Mesodermal cell (in vitro differentiated cells): ENCODE results near the gene AKT3.

Source experiments
- H3K27ac ChIP-seq: 2 replicates; pipeline ENCODE4 v1.7.0; 2013; ENCODE audit warnings: mild to moderate bottlenecking, low read depth, low read length, moderate library complexity; ENCODE audit not compliant: severe bottlenecking
- H3K36me3 ChIP-seq: 2 replicates; pipeline ENCODE4 v1.7.1; 2013; ENCODE audit warnings: mild to moderate bottlenecking, low read length, moderate library complexity; ENCODE audit not compliant: control insufficient read depth, insufficient read depth
- H3K4me1 ChIP-seq: one replicate; pipeline ENCODE4 v1.7.1; 2013; ENCODE audit warnings: mild to moderate bottlenecking, low read length; ENCODE audit not compliant: insufficient read depth, control insufficient read depth, poor library complexity, severe bottlenecking
- H3K4me3 ChIP-seq: 2 replicates; pipeline ENCODE4 v1.7.0; 2013; ENCODE audit warnings: low read length, control low read depth, mild to moderate bottlenecking; ENCODE audit not compliant: insufficient read depth, poor library complexity, severe bottlenecking; ENCODE audit errors: extremely low read depth
- H3K9me3 ChIP-seq: 2 replicates; pipeline ENCODE4 v1.7.1; 2013; ENCODE audit warnings: mild to moderate bottlenecking, low read length, moderate library complexity; ENCODE audit not compliant: control insufficient read depth
- WGBS, 2 experiments: methylation state at CpG; one replicate each; pipeline ENCODE4 v1.1.5; 2013; ENCODE audit warnings: missing lambda C conversion rate in 2 of 2; ENCODE audit not compliant: insufficient coverage in 2 of 2; 5-methylcytosine and 5-hydroxymethylcytosine counted together

The AKT3 gene

DNA sequence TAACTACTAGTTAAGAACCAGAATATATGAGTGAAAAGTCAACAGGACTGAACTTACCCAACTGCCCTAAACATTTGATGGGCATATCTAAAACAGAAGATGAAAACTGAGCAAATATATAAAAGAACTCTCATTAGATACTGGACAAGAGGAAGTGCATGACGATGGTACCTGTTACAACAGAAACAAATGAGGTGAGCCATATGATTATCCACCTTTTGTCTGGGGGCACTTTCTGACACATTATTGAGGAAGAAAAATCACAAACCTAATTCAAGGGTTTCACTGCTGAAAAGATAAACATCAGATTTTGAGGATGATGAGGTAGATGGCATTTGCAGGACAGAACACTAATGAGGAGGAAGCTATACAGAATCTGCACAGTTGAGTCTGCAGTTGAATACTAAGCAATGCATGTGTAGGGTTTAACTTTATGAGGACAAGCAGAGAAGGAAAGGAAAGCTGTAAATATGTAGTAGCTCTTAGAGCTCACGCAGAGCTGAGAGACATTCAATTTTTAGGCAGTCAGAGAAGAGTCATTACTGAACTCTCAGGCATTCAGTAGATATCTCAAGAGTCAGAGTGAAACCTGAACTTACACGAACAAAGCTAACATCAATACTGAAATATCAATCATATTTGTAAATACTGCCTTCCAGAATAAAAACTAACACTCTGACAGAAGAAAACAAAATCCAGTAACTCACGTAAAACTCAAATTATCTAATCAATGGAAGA, 262.1 kb downstream of the AKT3 start:
- Histone ChIP-seq H3K4me3 (no peak overlapping the region), H3K4me1 (no peaks in the 10 kb centered on the region), H3K36me3 (peaks cover 4% of the 10 kb centered on the region), H3K27ac (no peak overlapping the region), H3K9me3 (peaks cover 9% of the 10 kb centered on the region)
- 92 to 93% methylated on average over 2 to 3 of the region's 4 CpGs for WGBS, 2 experiments

DNA sequence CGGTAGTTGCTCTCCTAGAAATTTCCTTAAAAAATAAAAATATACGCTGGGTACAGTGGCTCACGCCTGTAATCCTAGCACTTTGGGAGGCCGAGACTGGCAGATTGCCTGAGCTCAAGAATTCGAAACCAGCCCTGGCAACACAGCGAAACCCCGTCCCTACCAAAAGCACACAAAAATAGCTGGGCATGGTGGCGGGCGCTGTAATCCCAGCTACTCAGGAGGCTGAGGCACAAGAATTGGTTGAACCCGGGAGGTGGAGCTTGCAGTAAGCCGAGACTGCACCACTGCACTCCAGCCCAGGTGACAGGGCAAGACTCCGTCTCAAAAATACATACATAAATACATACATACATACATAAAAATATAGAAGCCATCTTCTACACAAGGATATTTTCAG, 262.8 kb downstream of the AKT3 start:
- peaks cover 13% of the 10 kb centered on the region for H3K9me3 ChIP-seq
- WGBS, 2 experiments, result 92 to 96% methylated on average over 9 of the region's 12 CpGs
- H3K27ac ChIP-seq, result no peak overlapping the region
- peaks cover 4% of the 10 kb centered on the region for H3K36me3 ChIP-seq
- H3K4me3 ChIP-seq, result no peak overlapping the region
- H3K4me1 ChIP-seq, result no peaks in the 10 kb centered on the region

GRCh38 chr1:243585982-243586381, 264.1 kb downstream of the AKT3 start:
- no CpG with 5 or more reads among the region's 1 CpG for WGBS, 2 experiments

DNA sequence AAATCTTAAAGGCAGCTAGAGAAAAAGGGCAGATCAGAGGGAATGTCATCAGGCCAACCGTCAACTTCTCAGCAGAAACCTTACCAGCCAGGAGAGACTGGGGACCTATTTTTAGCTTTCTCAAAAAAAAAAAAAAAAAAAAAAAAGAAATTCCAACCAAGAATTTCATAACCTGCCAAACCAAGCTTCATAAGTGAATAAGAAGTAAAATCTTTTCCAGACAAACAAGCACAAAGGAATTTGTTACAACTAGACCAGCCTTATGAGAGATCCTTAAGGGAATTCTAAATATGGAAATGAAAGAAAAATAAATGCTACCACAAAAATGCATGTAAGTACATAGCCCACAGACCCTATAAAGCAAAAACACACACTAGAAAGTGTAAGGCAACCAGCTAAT, 267.7 kb downstream of the AKT3 start:
- peaks cover 20% of the 10 kb centered on the region for H3K9me3 ChIP-seq
- H3K27ac ChIP-seq, result no peak overlapping the region
- H3K4me3 ChIP-seq, result no peak overlapping the region
- peaks cover 5% of the 10 kb centered on the region for H3K4me1 ChIP-seq
- no CpG with 5 or more reads among the region's 1 CpG for WGBS, 2 experiments
- peaks cover 4% of the 10 kb centered on the region for H3K36me3 ChIP-seq

More at GRCh38 chr1:243585982-243586381, 264.1 kb downstream of the AKT3 start:
- H3K36me3 ChIP-seq, result peaks cover 4% of the 10 kb centered on the region
- no peak overlapping the region for H3K27ac ChIP-seq
- no peaks in the 10 kb centered on the region for H3K4me1 ChIP-seq
- H3K9me3 ChIP-seq, result peaks cover 19% of the 10 kb centered on the region
- no peak overlapping the region for H3K4me3 ChIP-seq

DNA sequence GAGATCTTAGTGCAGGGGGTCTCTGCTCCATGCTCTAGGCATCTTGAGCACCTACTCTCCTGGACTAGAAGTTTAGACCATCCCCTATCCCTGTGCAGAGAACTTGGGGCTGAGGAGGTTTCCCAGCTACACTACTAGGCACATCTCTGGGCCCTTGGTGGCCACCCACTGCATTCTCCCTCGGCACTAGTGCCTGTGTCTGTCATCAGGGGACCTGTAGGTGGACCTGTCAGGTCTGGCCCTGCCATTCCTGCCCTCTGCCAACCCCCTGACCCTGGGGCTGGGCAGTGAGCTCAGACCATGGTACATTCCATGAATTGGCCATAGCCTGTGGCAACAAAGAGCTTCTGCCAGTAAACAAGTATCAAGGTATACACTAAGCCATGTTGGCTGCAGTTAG, 269.1 kb downstream of the AKT3 start:
- no peak overlapping the region for H3K4me3 ChIP-seq
- 100% methylated on average over 1 of the region's 1 CpG; no CpG with 5 or more reads in 1 of the 2 experiments for WGBS, 2 experiments
- H3K27ac ChIP-seq, result no peak overlapping the region
- no peaks in the 10 kb centered on the region for H3K36me3 ChIP-seq
- peaks cover 5% of the 10 kb centered on the region for H3K4me1 ChIP-seq
- H3K9me3 ChIP-seq, result peaks cover 19% of the 10 kb centered on the region

- 86 to 90% methylated on average over 2 of the region's 5 CpGs for WGBS, 2 experiments
These were observed 270.0 kb downstream of the AKT3 start for GRCh38 chr1:243580072-243580471.

DNA sequence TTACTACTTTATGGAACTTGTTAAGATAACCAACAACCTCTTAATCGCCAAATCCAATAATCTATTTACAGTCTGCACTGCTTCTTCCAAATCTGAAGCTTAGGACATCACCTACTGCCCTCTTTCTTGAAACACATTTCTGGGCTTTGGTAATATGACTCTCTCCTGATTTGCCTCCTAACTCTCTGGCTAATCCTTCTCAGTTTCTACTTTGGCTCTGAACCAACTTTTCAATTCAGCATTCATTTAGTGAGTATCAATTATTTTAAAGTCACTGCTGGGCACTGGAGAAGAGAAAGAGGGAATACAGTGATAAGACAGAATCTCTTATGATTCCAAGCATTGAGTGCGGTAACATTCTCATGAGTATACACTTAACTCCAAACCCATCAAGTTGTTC, 275.0 kb downstream of the AKT3 start:
- no peaks in the 10 kb centered on the region for H3K4me1 ChIP-seq
- WGBS, 2 experiments, result 85 to 88% methylated on average over 1 of the region's 2 CpGs
- no peak overlapping the region for H3K27ac ChIP-seq
- no peaks in the 10 kb centered on the region for H3K36me3 ChIP-seq
- no peak overlapping the region for H3K4me3 ChIP-seq
- H3K9me3 ChIP-seq, result no peaks in the 10 kb centered on the region

More at GRCh38 chr1:243580072-243580471, 270.0 kb downstream of the AKT3 start:
- no peak overlapping the region for H3K4me3 ChIP-seq
- H3K36me3 ChIP-seq, result no peaks in the 10 kb centered on the region
- H3K27ac ChIP-seq, result peak overlapping the region; percentile 59
- peaks cover 11% of the 10 kb centered on the region for H3K9me3 ChIP-seq
- H3K4me1 ChIP-seq, result peaks cover 5% of the 10 kb centered on the region

- H3K9me3 ChIP-seq, result no peaks in the 10 kb centered on the region
- no peak overlapping the region for H3K27ac ChIP-seq
- no peaks in the 10 kb centered on the region for H3K36me3 ChIP-seq
- WGBS, 2 experiments, result 92 to 100% methylated on average over 2 to 7 of the region's 7 CpGs
- H3K4me3 ChIP-seq, result no peak overlapping the region
- H3K4me1 ChIP-seq, result no peaks in the 10 kb centered on the region
These were observed 277.1 kb downstream of the AKT3 start for GRCh38 chr1:243572940-243573339.

DNA sequence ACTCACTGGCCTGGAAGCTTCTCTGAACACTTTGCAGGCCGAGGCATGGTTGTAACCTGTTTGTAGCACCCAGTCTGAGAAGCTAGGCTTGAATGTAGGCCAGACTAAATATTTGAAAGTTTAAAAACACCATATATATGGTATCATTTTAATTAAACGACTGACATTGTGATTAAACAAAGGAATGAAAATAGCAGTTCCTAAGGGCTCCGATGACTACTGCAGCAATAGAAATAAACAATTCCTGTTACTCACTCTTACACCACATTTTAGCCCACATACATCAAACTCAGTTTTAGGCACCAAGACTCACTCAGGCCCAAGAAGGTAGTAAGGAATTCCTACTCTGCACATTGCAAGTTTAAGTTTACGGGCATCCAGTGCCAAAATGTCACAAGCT, 281.2 kb downstream of the AKT3 start:
- no peak overlapping the region for H3K4me3 ChIP-seq
- H3K4me1 ChIP-seq, result no peaks in the 10 kb centered on the region
- no peak overlapping the region for H3K27ac ChIP-seq
- H3K9me3 ChIP-seq, result no peaks in the 10 kb centered on the region
- H3K36me3 ChIP-seq, result no peaks in the 10 kb centered on the region
- WGBS, 2 experiments, result 100% methylated on average over 1 of the region's 4 CpGs

- peaks cover 16% of the 10 kb centered on the region for H3K36me3 ChIP-seq
- H3K4me1 ChIP-seq, result peaks cover 3% of the 10 kb centered on the region
- H3K4me3 ChIP-seq, result no peak overlapping the region
- peaks cover 6% of the 10 kb centered on the region for H3K9me3 ChIP-seq
- no peak overlapping the region for H3K27ac ChIP-seq
These were observed 285.2 kb downstream of the AKT3 start for GRCh38 chr1:243564814-243565213.

DNA sequence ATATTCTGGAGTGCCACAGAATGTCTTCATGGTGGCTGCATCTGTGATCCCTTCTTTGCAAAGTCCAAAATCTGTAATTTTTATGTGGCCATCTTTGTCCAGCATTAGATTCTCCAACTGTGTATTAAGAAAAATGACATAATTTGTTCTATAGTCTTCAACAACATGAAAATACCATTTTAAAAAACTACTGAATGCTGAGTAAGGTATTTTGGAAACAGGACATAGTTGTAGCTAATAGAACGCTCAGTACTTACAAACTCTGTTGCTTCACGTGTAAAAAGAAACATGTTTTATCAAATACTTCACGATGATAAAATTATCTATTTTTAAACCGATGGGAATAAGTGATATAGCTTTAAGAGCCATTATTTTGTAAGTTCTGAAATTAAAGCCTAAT, 286.3 kb downstream of the AKT3 start:
- Histone ChIP-seq H3K36me3 (peaks cover 16% of the 10 kb centered on the region), H3K27ac (no peak overlapping the region), H3K4me1 (peaks cover 12% of the 10 kb centered on the region), H3K4me3 (no peak overlapping the region), H3K9me3 (peaks cover 6% of the 10 kb centered on the region)
- no CpG with 5 or more reads among the region's 4 CpGs for WGBS, 2 experiments
